GM12878 (cell line): ENCODE data around the gene NIN. TPM values are rescaled to one million over a fixed set of nuclear protein-coding genes. Genes with fewer than 3 reads are reported as not detected.

Source experiments
- ATF3 ChIP-seq: IDR thresholded peaks from 2 replicates; pipeline ENCODE4 v1.6.1; 2011; ENCODE audit warnings: low read depth, mild to moderate bottlenecking, low read length, moderate library complexity, borderline replicate concordance; ENCODE audit errors: extremely low read depth
- BACH1 ChIP-seq: fragments of 450-650 bp; IDR thresholded peaks from 2 replicates; pipeline ENCODE4 v1.6.1; 2017; ENCODE audit warnings: mild to moderate bottlenecking, borderline replicate concordance
- BCLAF1 ChIP-seq: fragments of 450-650 bp; IDR thresholded peaks from 2 replicates; pipeline ENCODE4 v1.6.1; 2017; ENCODE audit warnings: antibody characterized with exemption, mild to moderate bottlenecking, moderate library complexity
- BHLHE40 ChIP-seq, 2 experiments: fragments of 450-650 bp in 1 of 2; IDR thresholded peaks; 2 replicates each; pipeline ENCODE4 v1.6.1; 2011 to 2017; ENCODE audit warnings: low read depth in 2 of 2, borderline replicate concordance in 1 of 2, improper control_type of control experiment in 1 of 2, low read length in 1 of 2, mild to moderate bottlenecking in 1 of 2
- E4F1 ChIP-seq: fragments of 450-650 bp; IDR thresholded peaks from 2 replicates; pipeline ENCODE4 v1.6.1; 2018; ENCODE audit warnings: borderline replicate concordance, mild to moderate bottlenecking; ENCODE audit not compliant: partially characterized antibody
- HCFC1 ChIP-seq: fragments of 150-350 bp; IDR thresholded peaks from 2 replicates; pipeline ENCODE4 v1.6.1; 2014; ENCODE audit warnings: low read length
- LARP7 ChIP-seq: fragments of 450-650 bp; IDR thresholded peaks from 2 replicates; pipeline ENCODE4 v1.6.1; 2017; ENCODE audit warnings: mild to moderate bottlenecking
- MTA2 ChIP-seq: fragments of 450-650 bp; IDR thresholded peaks from 2 replicates; pipeline ENCODE4 v1.6.1; 2016; ENCODE audit warnings: low read depth, mild to moderate bottlenecking, moderate library complexity
- MXI1 ChIP-seq: fragments of 150-350 bp; IDR thresholded peaks from 2 replicates; pipeline ENCODE4 v1.6.1; 2011; ENCODE audit warnings: low read depth, mild to moderate bottlenecking, inconsistent platforms, low read length, improper control_type of control experiment
- NFYB ChIP-seq: IDR thresholded peaks from 2 replicates; pipeline ENCODE4 v1.6.1; 2011; ENCODE audit warnings: low read depth, mild to moderate bottlenecking, low read length, improper control_type of control experiment, moderate library complexity; ENCODE audit not compliant: insufficient read depth
- RCOR1 ChIP-seq: conservative IDR thresholded peaks from 2 replicates; pipeline ENCODE4 v1.6.1; 2012; ENCODE audit warnings: low read depth, low read length, improper control_type of control experiment
- SMC3 ChIP-seq: IDR thresholded peaks from 2 replicates; pipeline ENCODE4 v1.6.1; 2011; ENCODE audit warnings: low read length, improper control_type of control experiment, borderline replicate concordance
- SREBF2 ChIP-seq: IDR thresholded peaks from 2 replicates; pipeline ENCODE4 v1.6.1; 2012; ENCODE audit warnings: mild to moderate bottlenecking, low read length
- TARDBP ChIP-seq: IDR thresholded peaks from 2 replicates; pipeline ENCODE4 v1.6.1; 2016; ENCODE audit warnings: borderline replicate concordance
- USF1 ChIP-seq: IDR thresholded peaks from 2 replicates; pipeline ENCODE4 v1.6.1; 2011; ENCODE audit warnings: borderline replicate concordance, low read depth, mild to moderate bottlenecking, moderate library complexity, mixed read lengths, low read length; ENCODE audit not compliant: insufficient read depth; ENCODE audit errors: extremely low read length
- YY1 ChIP-seq: IDR thresholded peaks from 2 replicates; pipeline ENCODE4 v1.6.1; 2011; ENCODE audit warnings: low read depth, mild to moderate bottlenecking, low read length
- ZBED1 ChIP-seq: IDR thresholded peaks from 2 replicates; pipeline ENCODE4 v1.6.1; 2016; ENCODE audit warnings: borderline replicate concordance
- ZNF687 ChIP-seq: fragments of 450-650 bp; IDR thresholded peaks from 2 replicates; pipeline ENCODE4 v1.6.1; 2017; ENCODE audit warnings: mild to moderate bottlenecking, moderate library complexity
- polyA plus RNA-seq, 11 experiments: library from polyadenylated mRNA; depleted of rRNA in 4 of 11; unstranded in 6 of 11; stranded (reverse) in 5 of 11; fragments of >200 nt; fragmentation: Nextera tagmentation in 4 of 11; fragmentation: Illumina TruSeq in 1 of 11; extraction: Ambion mirVana in 4 of 11; extraction: Trizol in 1 of 11; gene quantifications; 1 replicate in 1 of 11; 2 replicates in 10 of 11; pipeline versions ENCODE4 v1.2.1 to v1.2.3, GENCODE V29; 2011 to 2016; ENCODE audit warnings: inconsistent platforms in 2 of 11, missing spikeins in 2 of 11, low read depth in 1 of 11
- total RNA-seq, 4 experiments: library from RNA; depleted of rRNA in 3 of 4; stranded (reverse); fragments of >200 nt in 3 of 4; fragmentation: Illumina TruSeq in 1 of 4; extraction: Trizol in 1 of 4; gene quantifications; 2 replicates each; pipeline versions ENCODE4 v1.2.1 to v1.2.3, GENCODE V29; 2013 to 2021

Gene NIN
- total and polyA plus RNA-seq, 10 of the 15 experiments (the other 5 are each of a cell fraction or from before 2014, with no cell fraction given) = 16.2 to 135 (median 70.3) TPM

- 0 out of 2 replicates have a peak, but pooled peaks have one; percentile 43 for TF ChIP-seq ZNF687
- 0 out of 2 replicates have a peak, but pooled peaks have one; percentile 26 for TF ChIP-seq BCLAF1
- no peak for TF ChIP-seq NFYB
- TF ChIP-seq MXI1 = no peak
- no peak for TF ChIP-seq RCOR1
- peak; percentile 93 for TF ChIP-seq LARP7
- no peak for TF ChIP-seq USF1
- TF ChIP-seq SMC3 = no peak
- no peak for TF ChIP-seq TARDBP
- no peak for TF ChIP-seq ATF3
- peak in 1 of 2 experiments; percentile 54; a peak in 2 of 4 replicates for TF ChIP-seq BHLHE40 (IDR thresholded peaks at IDR 0.05; ENCODE audit: borderline replicate concordance in 1 of 2, low read depth in 2 of 2, low read length in 1 of 2)
- TF ChIP-seq ZBED1 = no peak
- peak; percentile 33; the same call in 1 of the 2 replicates for TF ChIP-seq MTA2
- no peak for TF ChIP-seq HCFC1
- no peak for TF ChIP-seq E4F1
- peak; percentile 52; the same call in 1 of the 2 replicates for TF ChIP-seq YY1
- TF ChIP-seq SREBF2 = no peak
- peak; percentile 71 for TF ChIP-seq BACH1
Measured at GRCh38 chr14:50830932-50831725, at the start of gene NIN (continued).
